ENCODE measurements around the gene TFDP2.

DNA sequence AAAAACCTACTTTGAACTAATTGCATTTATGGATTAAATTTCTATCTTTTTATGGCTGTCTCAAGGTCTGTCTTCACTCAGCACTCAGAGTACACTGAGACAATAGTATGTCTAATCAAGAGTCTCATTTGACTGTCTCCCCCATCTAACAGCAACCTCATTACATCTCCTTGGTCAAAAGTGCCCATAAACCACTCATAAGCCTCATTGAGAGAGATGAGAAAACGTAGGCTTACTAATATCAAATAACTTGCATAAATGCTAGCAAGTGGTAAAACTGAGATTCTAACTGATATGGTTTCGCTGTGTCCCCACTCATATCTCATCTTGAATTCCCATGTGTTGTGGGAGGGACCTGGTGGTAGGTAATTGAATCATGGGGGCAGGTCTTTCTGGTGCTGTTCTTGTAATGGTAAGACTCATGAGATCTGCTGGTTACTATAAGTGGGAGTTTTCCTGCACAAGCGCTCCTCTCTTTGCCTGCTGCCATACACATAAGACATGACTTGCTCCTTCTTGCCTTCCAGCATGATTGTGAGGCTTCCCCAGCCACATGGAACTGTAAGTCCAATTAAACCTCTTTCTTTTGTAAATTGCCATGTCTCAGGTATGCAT is 113.9 kb downstream of the TFDP2 start:
- TF ChIP-seq CTCF (IDR thresholded peaks at IDR 0.05): no peak
- TF ChIP-seq POLR2A (IDR thresholded peaks at IDR 0.05): no peak
